Mesendoderm (in vitro differentiated cells): ENCODE data around the gene TBXAS1.

ENCODE experiments used
- DNase-seq: peaks from one replicate; pipeline ENCODE4 v3.0.0; 2013
- H2AK5ac ChIP-seq: 2 replicates; pipeline ENCODE4 v1.6.1; 2013; ENCODE audit warnings: low read length, inconsistent platforms
- H2BK120ac ChIP-seq: 2 replicates; pipeline ENCODE4 v1.6.1; 2013; ENCODE audit warnings: low read depth, mild to moderate bottlenecking, low read length, moderate library complexity, mixed read lengths
- H2BK15ac ChIP-seq: replicated peaks from 2 replicates; pipeline ENCODE4 v1.6.1; 2013; ENCODE audit warnings: low read depth, mild to moderate bottlenecking, moderate library complexity
- H2BK5ac ChIP-seq: 2 replicates; pipeline ENCODE4 v1.6.1; 2013; ENCODE audit warnings: low read length, inconsistent platforms
- H3K18ac ChIP-seq: 2 replicates; pipeline ENCODE4 v1.6.1; 2013; ENCODE audit warnings: mild to moderate bottlenecking, low read length, mixed read lengths
- H3K23ac ChIP-seq: one replicate; pipeline ENCODE4 v1.6.1; 2013; ENCODE audit warnings: low read length
- H3K27ac ChIP-seq: 2 replicates; pipeline ENCODE4 v1.5.1; 2013; ENCODE audit warnings: low read depth, mild to moderate bottlenecking, inconsistent platforms, low read length, moderate library complexity
- H3K27me3 ChIP-seq: 2 replicates; pipeline ENCODE4 v1.6.1; 2013; ENCODE audit warnings: low read length, control low read depth, mild to moderate bottlenecking, inconsistent platforms; ENCODE audit not compliant: insufficient read depth, poor library complexity
- H3K36me3 ChIP-seq: 2 replicates; pipeline ENCODE4 v1.6.1; 2013; ENCODE audit warnings: low read length, inconsistent platforms; ENCODE audit not compliant: control insufficient read depth, insufficient read depth
- H3K4ac ChIP-seq: one replicate; pipeline ENCODE4 v1.6.1; 2013; ENCODE audit warnings: low read depth, mild to moderate bottlenecking, low read length, moderate library complexity
- H3K4me1 ChIP-seq: 2 replicates; pipeline ENCODE4 v1.6.1; 2013; ENCODE audit warnings: low read depth, low read length, inconsistent platforms; ENCODE audit not compliant: control insufficient read depth
- H3K4me2 ChIP-seq: 2 replicates; pipeline ENCODE4 v1.6.1; 2013; ENCODE audit warnings: low read length
- H3K4me3 ChIP-seq: 2 replicates; pipeline ENCODE4 v1.5.1; 2013; ENCODE audit warnings: mild to moderate bottlenecking, low read length
- H3K56ac ChIP-seq: one replicate; pipeline ENCODE4 v1.6.1; 2013; ENCODE audit warnings: low read length
- H3K79me1 ChIP-seq: 2 replicates; pipeline ENCODE4 v1.6.1; 2013; ENCODE audit warnings: low read length, inconsistent platforms
- H3K79me2 ChIP-seq: 2 replicates; pipeline ENCODE4 v1.6.1; 2013; ENCODE audit warnings: mild to moderate bottlenecking, low read length; ENCODE audit not compliant: control insufficient read depth, insufficient read depth
- H3K9ac ChIP-seq: 2 replicates; pipeline ENCODE4 v1.6.1; 2013; ENCODE audit warnings: low read length, inconsistent platforms
- H4K5ac ChIP-seq: one replicate; pipeline ENCODE4 v1.6.1; 2013; ENCODE audit warnings: low read length
- H4K8ac ChIP-seq: one replicate; pipeline ENCODE4 v1.6.1; 2013; ENCODE audit warnings: low read depth, mild to moderate bottlenecking, control low read depth, low read length, moderate library complexity
- WGBS: extraction: QIAGEN DNeasy Blood & Tissue Kit; methylation state at CpG from one replicate; pipeline ENCODE4 v1.1.7; 2013; ENCODE audit warnings: low lambda C conversion rate, missing lambda C conversion rate; ENCODE audit not compliant: insufficient coverage; ENCODE audit errors: extremely low coverage; 5-methylcytosine and 5-hydroxymethylcytosine counted together

TBXAS1 gene

GRCh38 chr7:139808427-139808826 is 20.6 kb upstream of the TBXAS1 start:
- H3K4me3 ChIP-seq = no peak overlapping the region
- no peak overlapping the region for H2AK5ac ChIP-seq
- H3K4me2 ChIP-seq = no peak overlapping the region
- H4K8ac ChIP-seq = no peak overlapping the region
- no peaks in the 10 kb centered on the region for H3K4me1 ChIP-seq
- no peak overlapping the region for H3K27ac ChIP-seq
- H3K4ac ChIP-seq = no peak overlapping the region
- WGBS = no CpG with 5 or more reads among the region's 3 CpGs
- H3K56ac ChIP-seq = no peak overlapping the region
- no peak overlapping the region for H3K9ac ChIP-seq
- DNase-seq = no peak
- no peak overlapping the region for H3K18ac ChIP-seq
- no peak overlapping the region for H4K5ac ChIP-seq
- H3K27me3 ChIP-seq = no peaks in the 10 kb centered on the region
- no peaks in the 10 kb centered on the region for H3K79me1 ChIP-seq
- H2BK120ac ChIP-seq = no peak overlapping the region
- no peak overlapping the region for H2BK15ac ChIP-seq
- H3K36me3 ChIP-seq = no peaks in the 10 kb centered on the region
- no peak overlapping the region for H3K23ac ChIP-seq
- no peak overlapping the region for H2BK5ac ChIP-seq
- H3K79me2 ChIP-seq = no peaks in the 10 kb centered on the region

DNA sequence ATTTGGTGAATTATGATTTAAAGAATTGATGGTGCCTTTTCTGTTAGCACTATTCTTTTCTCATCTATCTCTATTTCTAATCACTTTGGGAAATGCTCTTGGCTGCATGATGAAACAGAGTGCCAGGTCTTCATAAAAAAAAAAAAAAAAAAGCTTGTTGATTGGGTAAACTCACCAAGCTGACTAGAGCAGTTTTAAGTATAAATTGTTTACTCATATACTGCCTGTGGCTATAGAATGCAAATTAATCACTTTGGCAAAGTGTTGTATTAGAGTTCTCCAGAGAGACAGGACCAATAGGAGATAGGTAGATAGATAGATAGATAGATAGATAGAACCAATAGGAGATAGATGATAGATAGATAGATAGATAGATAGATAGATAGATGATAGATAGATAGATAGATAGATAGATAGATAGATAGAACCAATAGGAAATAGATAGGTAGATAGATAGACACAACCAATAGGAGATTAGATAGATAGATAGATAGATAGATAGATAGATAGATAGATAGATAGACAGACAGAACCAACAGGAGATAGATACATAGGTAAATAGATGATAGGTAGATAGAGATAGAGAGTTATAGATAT is 20.1 kb upstream of the TBXAS1 start:
- Histone ChIP-seq H2AK5ac (no peak overlapping the region), H3K9ac (no peak overlapping the region), H3K36me3 (no peaks in the 10 kb centered on the region), H2BK5ac (no peak overlapping the region), H3K4me2 (no peak overlapping the region), H3K56ac (no peak overlapping the region), H3K79me1 (no peaks in the 10 kb centered on the region), H3K4me3 (no peak overlapping the region), H3K18ac (no peak overlapping the region), H4K5ac (no peak overlapping the region), H4K8ac (no peak overlapping the region), H3K27ac (no peak overlapping the region), H3K23ac (no peak overlapping the region), H2BK15ac (no peak overlapping the region), H3K27me3 (no peaks in the 10 kb centered on the region), H3K4me1 (no peaks in the 10 kb centered on the region), H3K79me2 (no peaks in the 10 kb centered on the region), H2BK120ac (no peak overlapping the region), H3K4ac (no peak overlapping the region)
- DNase-seq = no peak

DNA sequence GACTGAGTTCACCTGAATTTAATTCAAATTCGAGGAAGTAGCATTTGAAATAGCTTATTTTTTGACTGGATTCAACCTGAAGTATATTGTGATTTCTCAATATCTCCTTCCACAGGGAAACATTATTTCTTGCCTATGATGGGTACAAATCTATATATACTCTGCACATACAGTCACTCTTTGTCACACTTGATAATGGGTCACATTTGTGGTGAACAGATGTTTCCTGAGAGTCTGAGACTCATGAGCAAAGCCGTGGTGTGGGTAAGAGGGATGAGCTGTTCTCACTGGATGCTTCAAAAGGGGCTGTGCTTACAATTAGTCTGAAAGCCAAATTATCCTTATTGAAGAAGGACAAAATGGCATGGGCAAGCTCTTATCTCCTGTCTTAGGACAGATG is 18.0 kb upstream of the TBXAS1 start:
- H3K79me1 ChIP-seq = no peaks in the 10 kb centered on the region
- DNase-seq = no peak
- WGBS = no CpG with 5 or more reads among the region's 2 CpGs
- no peak overlapping the region for H3K18ac ChIP-seq
- no peaks in the 10 kb centered on the region for H3K27me3 ChIP-seq
- H3K79me2 ChIP-seq = no peaks in the 10 kb centered on the region
- no peak overlapping the region for H3K27ac ChIP-seq
- H3K36me3 ChIP-seq = no peaks in the 10 kb centered on the region
- no peak overlapping the region for H3K4ac ChIP-seq
- no peak overlapping the region for H3K4me2 ChIP-seq
- no peak overlapping the region for H3K9ac ChIP-seq
- H2BK15ac ChIP-seq = no peak overlapping the region
- no peak overlapping the region for H2BK5ac ChIP-seq
- no peak overlapping the region for H4K5ac ChIP-seq
- no peak overlapping the region for H3K56ac ChIP-seq
- no peak overlapping the region for H4K8ac ChIP-seq
- H3K4me1 ChIP-seq = no peaks in the 10 kb centered on the region
- H2BK120ac ChIP-seq = no peak overlapping the region
- H3K4me3 ChIP-seq = no peak overlapping the region
- no peak overlapping the region for H2AK5ac ChIP-seq
- H3K23ac ChIP-seq = no peak overlapping the region

DNA sequence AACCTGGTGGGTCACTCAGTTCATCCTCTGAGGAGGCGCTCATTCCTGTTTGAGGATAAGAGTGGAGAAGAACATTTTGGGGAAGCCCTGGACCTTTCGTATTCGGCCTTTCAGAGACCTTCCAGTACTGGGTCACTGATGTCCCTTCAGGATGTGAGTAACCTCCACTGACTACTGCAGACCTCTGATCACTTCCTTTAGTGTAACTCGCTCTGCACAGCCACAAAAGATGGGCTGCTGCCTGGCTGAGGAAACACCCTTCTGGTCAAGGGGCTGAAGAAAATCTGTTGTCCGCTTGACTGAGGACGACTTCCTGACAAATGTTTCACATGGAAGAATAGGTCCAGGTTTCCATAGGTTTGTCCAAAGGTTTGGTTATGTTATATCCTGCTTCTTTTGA is 15.9 kb upstream of the TBXAS1 start:
- H3K4me3 ChIP-seq = no peak overlapping the region
- no peaks in the 10 kb centered on the region for H3K79me2 ChIP-seq
- H3K9ac ChIP-seq = no peak overlapping the region
- H3K23ac ChIP-seq = no peak overlapping the region
- no peak overlapping the region for H3K18ac ChIP-seq
- H3K56ac ChIP-seq = no peak overlapping the region
- H3K79me1 ChIP-seq = no peaks in the 10 kb centered on the region
- no peaks in the 10 kb centered on the region for H3K4me1 ChIP-seq
- no CpG with 5 or more reads among the region's 6 CpGs for WGBS
- no peak overlapping the region for H2BK5ac ChIP-seq
- H3K36me3 ChIP-seq = no peaks in the 10 kb centered on the region
- no peak overlapping the region for H3K4me2 ChIP-seq
- no peak overlapping the region for H2BK120ac ChIP-seq
- H3K27me3 ChIP-seq = no peaks in the 10 kb centered on the region
- no peak overlapping the region for H4K5ac ChIP-seq
- H3K4ac ChIP-seq = no peak overlapping the region
- H2AK5ac ChIP-seq = no peak overlapping the region
- no peak overlapping the region for H4K8ac ChIP-seq
- H3K27ac ChIP-seq = no peak overlapping the region
- no peak for DNase-seq
- H2BK15ac ChIP-seq = no peak overlapping the region

- no CpG with 5 or more reads among the region's 2 CpGs for WGBS
- no peak overlapping the region for H3K27ac ChIP-seq
- no peak overlapping the region for H2BK120ac ChIP-seq
- DNase-seq = no peak
- no peak overlapping the region for H3K4me2 ChIP-seq
- no peak overlapping the region for H2BK15ac ChIP-seq
- no peak overlapping the region for H3K9ac ChIP-seq
- no peaks in the 10 kb centered on the region for H3K79me1 ChIP-seq
- H3K4me1 ChIP-seq = no peaks in the 10 kb centered on the region
- no peak overlapping the region for H4K5ac ChIP-seq
- H2AK5ac ChIP-seq = no peak overlapping the region
- H3K79me2 ChIP-seq = no peaks in the 10 kb centered on the region
- H3K4ac ChIP-seq = no peak overlapping the region
- no peaks in the 10 kb centered on the region for H3K27me3 ChIP-seq
- no peak overlapping the region for H3K4me3 ChIP-seq
- H3K23ac ChIP-seq = no peak overlapping the region
- no peaks in the 10 kb centered on the region for H3K36me3 ChIP-seq
- H3K18ac ChIP-seq = no peak overlapping the region
- no peak overlapping the region for H4K8ac ChIP-seq
- no peak overlapping the region for H2BK5ac ChIP-seq
- H3K56ac ChIP-seq = no peak overlapping the region
These were observed 15.4 kb upstream of the TBXAS1 start for GRCh38 chr7:139813689-139814088.

GRCh38 chr7:139817249-139817648 is 11.8 kb upstream of the TBXAS1 start:
- Histone ChIP-seq H3K79me2 (no peaks in the 10 kb centered on the region), H2BK120ac (no peak overlapping the region), H3K79me1 (no peaks in the 10 kb centered on the region), H3K4ac (no peak overlapping the region), H3K4me3 (no peak overlapping the region), H3K4me1 (no peaks in the 10 kb centered on the region), H3K27ac (no peak overlapping the region), H3K18ac (no peak overlapping the region), H2AK5ac (no peak overlapping the region), H3K4me2 (no peak overlapping the region), H4K8ac (no peak overlapping the region), H3K36me3 (no peaks in the 10 kb centered on the region), H2BK15ac (no peak overlapping the region), H4K5ac (no peak overlapping the region), H3K27me3 (no peaks in the 10 kb centered on the region), H3K23ac (no peak overlapping the region), H3K9ac (no peak overlapping the region), H3K56ac (no peak overlapping the region), H2BK5ac (no peak overlapping the region)
- no peak for DNase-seq
- no CpG with 5 or more reads among the region's 10 CpGs for WGBS
